Smooth muscle cell (in vitro differentiated cells): Measurements from ENCODE around the gene TSEN15. TPM values are rescaled to one million over a fixed set of nuclear protein-coding genes. Genes with fewer than 3 reads are reported as not detected.
"Not testable (repeated sequence)": the region's sequence is repeated elsewhere in the genome, so short reads cannot be mapped to it uniquely, and the experiment has no call there.

Experiments used
- DNase-seq: peaks from one replicate; lab custom pipeline; 2025; ENCODE audit not compliant: unreplicated experiment; lab: John Stamatoyannopoulos, UW
- H2AFZ ChIP-seq: fragments of 200-600 bp; sonication (generic); 2 replicates; pipeline ENCODE4 v1.6.0; 2016; ENCODE audit warnings: antibody characterized with exemption, low read depth, mild to moderate bottlenecking
- H3F3A ChIP-seq: fragments of 200-600 bp; sonication (generic); 2 replicates; pipeline ENCODE4 v1.6.0; 2017; ENCODE audit warnings: antibody characterized with exemption, low read depth
- H3K27ac ChIP-seq: fragments of 200-600 bp; sonication (generic); 2 replicates; pipeline ENCODE4 v1.5.1; 2016; ENCODE audit warnings: low read depth, mild to moderate bottlenecking
- H3K27me3 ChIP-seq: fragments of 200-600 bp; sonication (generic); 2 replicates; pipeline ENCODE4 v1.6.1; 2016; ENCODE audit warnings: low read depth, mild to moderate bottlenecking
- H3K36me3 ChIP-seq: fragments of 200-600 bp; sonication (generic); 2 replicates; pipeline ENCODE4 v1.5.1; 2016; ENCODE audit warnings: low read depth
- H3K4me1 ChIP-seq: fragments of 200-600 bp; sonication (generic); 2 replicates; pipeline ENCODE4 v1.5.1; 2016; ENCODE audit warnings: low read depth
- H3K4me2 ChIP-seq: fragments of 200-600 bp; sonication (generic); 2 replicates; pipeline ENCODE4 v1.6.0; 2016; ENCODE audit warnings: mild to moderate bottlenecking
- H3K4me3 ChIP-seq: fragments of 200-600 bp; sonication (generic); 2 replicates; pipeline ENCODE4 v1.5.1; 2016; ENCODE audit warnings: mild to moderate bottlenecking
- H3K79me2 ChIP-seq: fragments of 200-600 bp; sonication (generic); 2 replicates; pipeline ENCODE4 v1.6.0; 2016; ENCODE audit warnings: low read depth, mild to moderate bottlenecking
- H3K9ac ChIP-seq: fragments of 200-600 bp; sonication (generic); 2 replicates; pipeline ENCODE4 v1.6.0; 2016; ENCODE audit warnings: low read depth
- H3K9me3 ChIP-seq: fragments of 200-600 bp; sonication (generic); replicated peaks from 2 replicates; pipeline ENCODE4 v1.5.1; 2016; ENCODE audit warnings: low read depth
- H4K20me1 ChIP-seq: fragments of 200-600 bp; sonication (generic); 2 replicates; pipeline ENCODE4 v1.6.0; 2016; ENCODE audit warnings: low read depth
- WGBS: methylation state at CpG from one replicate; pipeline ENCODE4 v1.1.7; 2016; ENCODE audit warnings: low lambda C conversion rate; 5-methylcytosine and 5-hydroxymethylcytosine counted together
- polyA plus RNA-seq: library from polyadenylated mRNA; unstranded; fragments of >200 nt; fragmentation: Nextera tagmentation; extraction: Ambion mirVana; gene quantifications from 2 replicates; pipeline ENCODE4 v1.2.1, GENCODE V29; 2016
- total RNA-seq: library from RNA; depleted of rRNA; stranded (reverse); fragments of >200 nt; gene quantifications from 2 replicates; pipeline ENCODE4 v1.2.3, GENCODE V29; 2014
- TF ChIP-seq, protein P1 (sequence below): fragments of 200-600 bp; sonication (generic); IDR thresholded peaks from 2 replicates; pipeline ENCODE4 v1.5.1; 2017; ENCODE audit warnings: borderline replicate concordance, mild to moderate bottlenecking, antibody characterized with exemption; ENCODE audit not compliant: insufficient read depth, poor library complexity, severe bottlenecking

Gene TSEN15
- total and polyA plus RNA-seq, 2 experiments from 2014 or later: 35.6 to 82.0 TPM

DNA sequence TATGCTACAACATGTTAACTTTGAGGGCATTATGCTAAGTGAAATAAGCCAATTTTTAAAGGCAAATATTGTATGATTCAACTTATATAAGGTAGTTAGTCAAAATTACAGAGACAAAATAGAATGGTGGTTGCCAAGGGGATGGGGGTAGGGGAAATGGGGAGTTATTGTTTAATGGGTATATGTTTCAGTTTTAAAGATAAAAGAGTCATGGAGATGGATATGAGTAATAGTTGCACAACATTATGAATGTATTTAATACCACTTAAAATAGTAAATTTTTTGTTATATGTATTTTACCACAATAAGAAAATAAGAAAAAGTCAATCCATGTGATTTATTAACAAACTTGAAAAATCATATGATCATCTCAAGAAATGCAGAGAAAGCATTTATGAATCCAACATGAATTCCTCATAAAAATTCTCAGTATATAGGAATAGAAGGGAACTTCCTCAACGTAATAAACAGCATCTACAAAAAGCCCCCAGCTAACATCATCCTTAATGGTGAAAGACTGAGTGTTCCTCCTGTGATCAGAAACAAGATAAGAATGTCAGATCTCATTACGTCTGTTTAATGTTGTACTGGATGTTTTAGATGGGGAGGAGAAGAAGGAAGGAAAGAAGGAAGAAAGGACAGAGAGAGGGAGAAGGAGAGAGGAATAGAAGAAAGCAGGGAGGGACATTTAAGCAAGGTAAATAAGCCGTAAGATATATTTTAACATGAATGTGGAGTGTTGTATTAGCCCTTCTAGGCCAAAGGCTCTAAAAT lies 6.7 kb upstream of the TSEN15 start:
- Histone ChIP-seq H3K27me3 (no peaks in the 10 kb centered on the region), H3K4me3 (no peak overlapping the region), H3K79me2 (no peaks in the 10 kb centered on the region), H3F3A (no peaks in the 10 kb centered on the region), H3K9me3 (no peaks in the 10 kb centered on the region), H3K36me3 (no peaks in the 10 kb centered on the region), H3K4me2 (no peak overlapping the region), H3K9ac (no peak overlapping the region), H3K4me1 (no peaks in the 10 kb centered on the region), H2AFZ (no peak overlapping the region), H3K27ac (no peak overlapping the region), H4K20me1 (no peaks in the 10 kb centered on the region)
- WGBS: 67% methylated on average over 3 of the region's 3 CpGs
- TF ChIP-seq, protein P1, sequence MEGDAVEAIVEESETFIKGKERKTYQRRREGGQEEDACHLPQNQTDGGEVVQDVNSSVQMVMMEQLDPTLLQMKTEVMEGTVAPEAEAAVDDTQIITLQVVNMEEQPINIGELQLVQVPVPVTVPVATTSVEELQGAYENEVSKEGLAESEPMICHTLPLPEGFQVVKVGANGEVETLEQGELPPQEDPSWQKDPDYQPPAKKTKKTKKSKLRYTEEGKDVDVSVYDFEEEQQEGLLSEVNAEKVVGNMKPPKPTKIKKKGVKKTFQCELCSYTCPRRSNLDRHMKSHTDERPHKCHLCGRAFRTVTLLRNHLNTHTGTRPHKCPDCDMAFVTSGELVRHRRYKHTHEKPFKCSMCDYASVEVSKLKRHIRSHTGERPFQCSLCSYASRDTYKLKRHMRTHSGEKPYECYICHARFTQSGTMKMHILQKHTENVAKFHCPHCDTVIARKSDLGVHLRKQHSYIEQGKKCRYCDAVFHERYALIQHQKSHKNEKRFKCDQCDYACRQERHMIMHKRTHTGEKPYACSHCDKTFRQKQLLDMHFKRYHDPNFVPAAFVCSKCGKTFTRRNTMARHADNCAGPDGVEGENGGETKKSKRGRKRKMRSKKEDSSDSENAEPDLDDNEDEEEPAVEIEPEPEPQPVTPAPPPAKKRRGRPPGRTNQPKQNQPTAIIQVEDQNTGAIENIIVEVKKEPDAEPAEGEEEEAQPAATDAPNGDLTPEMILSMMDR: no peak
- no peak for DNase-seq

DNA sequence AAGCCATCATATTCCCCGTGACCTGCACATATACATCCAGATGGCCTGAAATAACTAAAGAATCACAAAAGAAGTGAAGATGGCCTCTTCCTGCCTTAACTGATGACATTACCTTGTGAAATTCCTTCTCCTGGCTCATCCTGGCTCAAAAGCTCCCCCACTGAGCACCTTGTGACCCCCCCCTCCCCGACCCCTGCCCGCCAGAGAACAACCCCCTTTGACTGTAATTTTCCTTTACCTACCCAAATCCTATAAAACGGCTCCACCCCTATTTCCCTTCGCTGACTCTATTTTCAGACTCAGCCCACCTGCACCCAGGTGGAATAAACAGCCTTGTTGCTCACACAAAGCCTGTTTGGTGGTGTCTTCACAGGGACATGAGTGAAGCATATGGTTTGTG lies 4.0 kb upstream of the TSEN15 start:
- H2AFZ ChIP-seq, H3K79me2 ChIP-seq, H3K36me3 ChIP-seq, H3F3A ChIP-seq, DNase-seq, H3K4me3 ChIP-seq, H3K27me3 ChIP-seq, H3K4me1 ChIP-seq, H3K27ac ChIP-seq, H3K9me3 ChIP-seq, H4K20me1 ChIP-seq, H3K9ac ChIP-seq, H3K4me2 ChIP-seq: not testable (repeated sequence)
- 45% methylated on average over 5 of the region's 5 CpGs for WGBS

DNA sequence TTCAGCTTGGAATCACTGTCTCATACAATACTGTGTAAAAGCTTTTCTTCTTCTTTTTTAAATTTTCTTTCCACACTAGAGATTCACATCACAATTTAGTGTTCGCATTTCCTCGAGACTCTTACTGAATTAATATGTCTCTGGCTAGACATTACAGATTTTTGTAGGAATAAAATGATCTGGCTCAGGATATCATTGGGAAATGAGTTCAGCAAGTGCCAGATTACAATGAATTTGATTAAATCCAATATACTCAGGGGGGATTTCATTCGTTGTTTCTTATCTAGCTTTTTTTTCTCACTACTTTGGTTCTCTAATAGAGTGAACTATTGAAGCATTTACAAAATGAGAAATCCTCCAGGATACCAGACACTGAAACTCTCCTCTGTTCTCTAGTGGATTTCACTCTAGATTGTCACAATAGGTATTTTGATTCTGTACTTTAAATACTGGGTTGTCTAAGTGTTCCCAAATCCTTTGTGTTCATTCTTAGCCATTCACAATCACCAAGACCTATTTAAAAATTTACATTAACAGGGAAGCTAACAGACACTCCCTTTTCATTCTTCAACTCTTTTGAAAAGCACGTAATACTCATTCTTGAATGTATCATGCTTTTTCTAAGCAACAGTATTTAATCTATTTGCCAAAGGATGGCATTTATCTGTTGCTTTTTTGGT lies 2.8 kb upstream of the TSEN15 start:
- 75% methylated on average over 4 of the region's 4 CpGs for WGBS

DNA sequence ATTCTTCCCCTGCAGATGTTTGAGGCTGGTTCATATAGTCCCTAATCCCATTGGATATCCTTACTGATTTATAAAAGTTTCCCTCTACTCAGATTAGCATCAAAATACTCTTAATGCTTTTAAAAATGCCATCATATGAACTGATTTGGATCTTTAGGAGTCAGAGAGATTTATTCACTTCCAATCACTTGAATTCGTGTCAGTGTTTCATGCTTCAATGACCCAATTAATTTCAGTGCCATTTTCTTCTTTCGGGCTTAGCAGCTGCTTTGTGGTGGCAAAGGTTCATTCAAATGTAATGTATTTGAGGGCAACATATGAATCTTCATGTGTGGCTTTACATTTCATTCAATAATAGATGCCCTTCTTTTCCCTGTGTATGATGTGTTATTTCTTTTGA lies 2.2 kb upstream of the TSEN15 start:
- H3K27me3 ChIP-seq: no peaks in the 10 kb centered on the region
- WGBS: 88% methylated on average over 2 of the region's 2 CpGs
- no peaks in the 10 kb centered on the region for H3K36me3 ChIP-seq
- TF ChIP-seq, protein P1: no peak
- no peaks in the 10 kb centered on the region for H3K9me3 ChIP-seq
- H4K20me1 ChIP-seq: no peaks in the 10 kb centered on the region
- no peak overlapping the region for H3K9ac ChIP-seq
- no peak overlapping the region for H3K27ac ChIP-seq
- H3K4me2 ChIP-seq: no peak overlapping the region
- no peak for DNase-seq
- H3K79me2 ChIP-seq: peaks cover 24% of the 10 kb centered on the region
- no peaks in the 10 kb centered on the region for H3F3A ChIP-seq
- no peak overlapping the region for H3K4me3 ChIP-seq
- H3K4me1 ChIP-seq: peaks cover 16% of the 10 kb centered on the region
- H2AFZ ChIP-seq: no peak overlapping the region

More for the DNA sequence above, 2.8 kb upstream of the TSEN15 start:
- H2AFZ ChIP-seq: no peak overlapping the region
- TF ChIP-seq, protein P1: no peak
- H3F3A ChIP-seq: no peaks in the 10 kb centered on the region
- H3K4me1 ChIP-seq: peaks cover 16% of the 10 kb centered on the region
- no peak overlapping the region for H3K4me3 ChIP-seq
- peaks cover 18% of the 10 kb centered on the region for H3K79me2 ChIP-seq
- H3K27me3 ChIP-seq: no peaks in the 10 kb centered on the region
- no peaks in the 10 kb centered on the region for H3K36me3 ChIP-seq
- H4K20me1 ChIP-seq: no peaks in the 10 kb centered on the region
- DNase-seq: no peak
- no peak overlapping the region for H3K9ac ChIP-seq
- no peak overlapping the region for H3K4me2 ChIP-seq
- H3K9me3 ChIP-seq: no peaks in the 10 kb centered on the region
- H3K27ac ChIP-seq: no peak overlapping the region
